ENCODE data around the gene VARS1.

Gene VARS1

GRCh38 chr6:31752739-31753319 lies 42.7 kb downstream of the VARS1 start:
- Histone ChIP-seq H3K4me1 (ENCODE audit: control insufficient read depth, low read length) (no peaks in the 10 kb centered on the region), H3K4me2 (ENCODE audit: low read length) (no peak overlapping the region), H3K4me3 (ENCODE audit: low read length) (no peak overlapping the region), H3K36me3 (ENCODE audit: control insufficient read depth, low read length) (peaks cover 16% of the 10 kb centered on the region), H3F3A (ENCODE audit: control insufficient read depth, insufficient read depth) (peaks cover 10% of the 10 kb centered on the region), H3K79me2 (ENCODE audit: control insufficient read depth, low read length) (no peaks in the 10 kb centered on the region), H3K9me3 (ENCODE audit: control insufficient read depth, insufficient read depth, low read length) (no peaks in the 10 kb centered on the region), H4K20me1 (ENCODE audit: control insufficient read depth, insufficient read depth, low read depth, low read length) (no peaks in the 10 kb centered on the region), H3K27ac (ENCODE audit: low read depth, low read length) (no peak overlapping the region), H3K27me3 (ENCODE audit: control insufficient read depth, low read length) (no peaks in the 10 kb centered on the region), H3K9me2 (replicated peaks; ENCODE audit: control insufficient read depth, low read length) (no peaks in the 10 kb centered on the region)
- no peak for TF ChIP-seq EZH2phosphoT487 (IDR thresholded peaks at IDR 0.05; ENCODE audit: borderline replicate concordance, low read length)
- no peak for TF ChIP-seq CTCF (IDR thresholded peaks at IDR 0.05; ENCODE audit: low read depth, low read length, poor library complexity, severe bottlenecking)

- no peak overlapping the region for H3K4me2 ChIP-seq (ENCODE audit: low read length)
- H3F3A ChIP-seq (ENCODE audit: control insufficient read depth, insufficient read depth), result peaks cover 10% of the 10 kb centered on the region
- H3K36me3 ChIP-seq (ENCODE audit: control insufficient read depth, low read length), result peaks cover 27% of the 10 kb centered on the region
- H3K9me3 ChIP-seq (ENCODE audit: control insufficient read depth, insufficient read depth, low read length), result no peaks in the 10 kb centered on the region
- no peak overlapping the region for H3K27ac ChIP-seq (ENCODE audit: low read depth, low read length)
- H3K9me2 ChIP-seq (replicated peaks; ENCODE audit: control insufficient read depth, low read length), result no peaks in the 10 kb centered on the region
- no peaks in the 10 kb centered on the region for H3K79me2 ChIP-seq (ENCODE audit: control insufficient read depth, low read length)
- H3K4me1 ChIP-seq (ENCODE audit: control insufficient read depth, low read length), result no peaks in the 10 kb centered on the region
- TF ChIP-seq CTCF (IDR thresholded peaks at IDR 0.05; ENCODE audit: low read depth, low read length, poor library complexity, severe bottlenecking) (no peak), EZH2phosphoT487 (IDR thresholded peaks at IDR 0.05; ENCODE audit: borderline replicate concordance, low read length) (no peak)
- H3K27me3 ChIP-seq (ENCODE audit: control insufficient read depth, low read length), result no peaks in the 10 kb centered on the region
- H3K4me3 ChIP-seq (ENCODE audit: low read length), result no peak overlapping the region
- H4K20me1 ChIP-seq (ENCODE audit: control insufficient read depth, insufficient read depth, low read depth, low read length), result no peaks in the 10 kb centered on the region
These were observed 45.0 kb downstream of the VARS1 start for GRCh38 chr6:31750411-31751022.

GRCh38 chr6:31749301-31750036 lies 46.1 kb downstream of the VARS1 start:
- no peak overlapping the region for H3K4me2 ChIP-seq (ENCODE audit: low read length)
- H3K27ac ChIP-seq (ENCODE audit: low read depth, low read length), result no peak overlapping the region
- H3K9me3 ChIP-seq (ENCODE audit: control insufficient read depth, insufficient read depth, low read length), result no peaks in the 10 kb centered on the region
- no peaks in the 10 kb centered on the region for H3K27me3 ChIP-seq (ENCODE audit: control insufficient read depth, low read length)
- peaks cover 10% of the 10 kb centered on the region for H3F3A ChIP-seq (ENCODE audit: control insufficient read depth, insufficient read depth)
- no peaks in the 10 kb centered on the region for H3K79me2 ChIP-seq (ENCODE audit: control insufficient read depth, low read length)
- no peaks in the 10 kb centered on the region for H4K20me1 ChIP-seq (ENCODE audit: control insufficient read depth, insufficient read depth, low read depth, low read length)
- no peak overlapping the region for H3K4me3 ChIP-seq (ENCODE audit: low read length)
- TF ChIP-seq CTCF (IDR thresholded peaks at IDR 0.05; ENCODE audit: low read depth, low read length, poor library complexity, severe bottlenecking) (no peak), EZH2phosphoT487 (IDR thresholded peaks at IDR 0.05; ENCODE audit: borderline replicate concordance, low read length) (no peak)
- 0 out of 2 replicates have a peak, but pooled peaks cover 1% of the 10 kb centered on the region for H3K4me1 ChIP-seq (ENCODE audit: control insufficient read depth, low read length)
- H3K9me2 ChIP-seq (replicated peaks; ENCODE audit: control insufficient read depth, low read length), result no peaks in the 10 kb centered on the region
- H3K36me3 ChIP-seq (ENCODE audit: control insufficient read depth, low read length), result peaks cover 36% of the 10 kb centered on the region

Measured in DOHH2 (cell line).